HG02852 (cell line): ENCODE measurements around the gene LRRC27.

Source experiments
- ATAC-seq: cut with Tn5 transposase; IDR thresholded peaks from one replicate; pipeline ENCODE4 v1.9.1; 2021; ENCODE audit warnings: mild to moderate bottlenecking, moderate library complexity; ENCODE audit not compliant: unreplicated experiment

Gene LRRC27

DNA sequence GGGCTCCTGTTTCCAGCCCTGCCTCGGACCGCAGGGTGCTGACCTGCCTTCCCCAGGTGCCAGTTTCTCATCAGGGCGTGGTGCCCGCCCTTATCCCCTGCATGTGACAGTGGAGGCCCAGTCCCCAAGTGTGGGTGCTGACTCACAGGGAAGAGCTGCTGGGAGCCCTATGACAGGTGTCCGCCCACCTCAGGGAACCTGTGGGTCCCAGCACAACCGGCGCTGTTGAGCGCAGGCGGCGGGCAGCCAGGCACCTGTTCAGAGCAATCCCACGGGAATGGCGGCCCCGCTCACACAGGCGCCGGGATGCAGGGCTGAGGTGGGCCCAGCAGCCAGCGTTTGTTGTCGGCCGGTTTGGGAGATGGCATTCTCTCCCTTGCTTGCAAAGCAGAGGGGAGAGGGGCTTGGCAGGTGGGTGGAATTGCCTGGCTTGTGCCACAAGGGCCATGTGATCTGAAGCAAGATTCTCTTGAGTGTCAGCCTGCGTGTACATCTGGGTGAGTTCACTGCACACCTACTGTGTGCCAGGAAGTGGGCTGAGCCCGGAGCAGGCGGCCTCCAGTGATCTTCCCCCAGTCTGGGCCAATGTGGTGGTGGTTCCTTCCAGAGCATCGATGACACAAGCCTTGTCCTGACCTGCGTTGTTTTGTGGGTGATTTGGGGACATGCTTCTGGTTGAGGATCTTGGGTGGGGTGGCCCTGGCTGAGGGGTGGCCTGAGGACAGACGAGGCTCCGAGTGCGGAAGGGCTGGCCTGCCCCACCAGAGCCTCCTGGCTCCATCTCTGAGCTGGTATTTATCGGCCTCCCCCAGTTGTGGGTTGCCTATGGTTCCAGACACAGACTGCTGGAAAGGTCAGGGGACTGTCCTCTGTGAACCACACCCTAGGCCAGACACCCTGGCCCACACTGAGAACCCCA, 67.4 kb downstream of the LRRC27 start:
- ATAC-seq: no peak

DNA sequence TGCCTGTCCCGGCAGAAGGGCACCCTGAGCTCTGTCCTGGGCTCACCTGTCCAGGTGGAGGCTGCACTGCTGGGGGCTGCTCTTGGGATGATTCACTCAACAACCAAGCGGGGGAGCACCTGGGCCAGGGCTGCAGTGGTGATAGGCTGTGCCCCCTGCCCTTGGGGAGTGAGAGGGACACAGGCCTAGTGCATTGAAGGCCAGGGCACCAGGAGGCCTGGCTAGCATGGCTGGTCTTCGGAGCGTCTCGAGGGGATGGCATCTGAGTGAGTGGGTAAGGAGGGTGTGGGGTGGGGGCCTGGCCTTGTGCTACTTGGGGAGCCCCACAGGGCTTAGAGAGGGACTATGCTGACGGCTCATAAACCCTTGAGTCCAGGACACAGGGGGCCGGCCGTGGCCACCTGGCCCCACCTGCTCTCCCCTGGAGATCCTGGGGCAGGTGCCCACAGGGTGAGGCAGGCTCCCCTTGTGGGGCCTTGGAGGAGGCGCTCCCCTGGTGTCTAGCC, 68.1 kb downstream of the LRRC27 start:
- ATAC-seq: no peak

DNA sequence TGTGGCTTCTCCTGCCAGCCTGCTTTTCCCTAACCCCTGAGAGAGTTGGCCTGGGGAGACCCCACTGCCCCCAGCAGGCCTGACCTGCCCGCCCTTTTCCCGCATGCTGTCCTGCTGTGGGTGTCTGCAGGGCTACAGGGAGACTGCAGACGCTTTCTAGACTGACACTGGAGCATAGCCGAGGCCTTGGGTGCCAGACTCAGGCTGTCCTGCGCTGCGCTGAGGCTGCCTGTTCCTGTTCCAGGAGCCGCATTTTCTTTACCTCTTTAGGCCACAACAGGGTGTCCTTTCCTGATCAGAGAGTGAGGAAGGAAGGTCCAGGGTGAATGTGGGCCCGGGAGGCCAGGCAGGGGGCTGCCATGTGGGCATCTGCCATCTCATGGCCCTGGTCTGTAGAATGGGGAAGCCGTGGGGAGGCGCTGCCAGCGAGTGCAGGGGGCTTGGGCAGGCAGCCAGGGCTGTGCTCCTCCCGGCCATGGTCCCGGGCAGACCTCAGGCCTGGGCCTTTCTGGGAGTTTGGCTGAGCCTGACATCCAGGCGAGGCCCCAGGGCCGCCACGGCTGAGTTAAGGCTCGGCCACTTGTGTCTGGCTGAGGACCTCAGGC, 68.7 kb downstream of the LRRC27 start:
- ATAC-seq: no peak

DNA sequence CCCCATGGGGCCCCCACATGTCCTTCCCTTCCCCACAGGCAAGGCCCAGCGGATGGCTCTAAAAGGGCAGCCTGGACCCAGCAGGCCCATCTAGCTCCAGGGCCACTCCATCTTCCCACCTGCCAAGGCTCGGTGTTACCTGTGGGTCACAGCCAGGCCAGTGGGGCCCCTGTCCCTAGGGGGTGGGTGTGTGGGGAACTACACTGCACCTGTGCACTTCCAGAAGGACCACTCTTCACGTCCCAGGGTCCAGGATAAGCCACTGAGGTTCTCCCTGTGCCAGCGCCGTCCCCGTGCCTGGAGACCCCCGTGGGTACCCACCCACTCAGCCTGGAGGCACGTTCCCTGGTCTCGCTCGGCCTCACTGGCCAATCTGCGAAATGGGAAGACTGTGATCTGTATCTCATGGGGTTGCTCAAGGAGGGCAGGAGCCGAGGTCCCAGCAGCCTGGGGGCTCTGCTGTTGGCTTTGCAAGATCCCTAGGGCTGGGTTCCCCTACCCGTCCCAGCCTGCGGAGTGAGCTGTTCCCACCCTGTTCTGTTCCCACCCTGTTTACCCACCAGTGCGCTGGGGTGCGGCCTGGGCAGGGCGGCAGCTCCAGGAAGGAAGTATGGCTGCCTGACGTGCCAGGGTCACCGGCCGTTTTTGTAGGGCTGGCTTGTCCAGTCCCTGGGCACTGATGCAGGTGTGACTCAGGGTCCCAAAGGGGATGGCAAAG, 69.6 kb downstream of the LRRC27 start:
- no peak for ATAC-seq

DNA sequence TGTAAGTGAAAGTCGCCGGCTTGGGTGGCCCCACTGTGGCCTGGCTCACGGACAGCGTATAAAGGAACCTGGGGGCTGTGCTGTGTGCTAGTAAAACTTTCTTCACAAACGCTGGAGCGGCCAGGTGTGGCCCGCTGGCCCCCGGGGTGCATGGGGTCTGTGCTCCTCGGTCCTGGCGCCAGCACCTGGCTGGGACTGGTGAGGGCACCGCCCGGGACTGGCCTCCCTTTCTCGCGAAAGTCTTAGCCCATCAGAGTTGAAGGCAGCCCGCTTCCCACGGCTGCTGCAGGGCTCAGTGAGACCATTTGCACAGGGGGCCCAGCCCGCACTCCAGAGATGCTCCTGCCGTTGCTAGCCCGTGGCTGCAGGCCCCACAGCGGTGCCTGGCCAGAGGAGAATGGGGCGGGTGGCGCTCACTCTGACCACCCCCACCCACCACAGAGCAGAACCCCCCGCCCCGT, 70.8 kb downstream of the LRRC27 start:
- no peak for ATAC-seq

DNA sequence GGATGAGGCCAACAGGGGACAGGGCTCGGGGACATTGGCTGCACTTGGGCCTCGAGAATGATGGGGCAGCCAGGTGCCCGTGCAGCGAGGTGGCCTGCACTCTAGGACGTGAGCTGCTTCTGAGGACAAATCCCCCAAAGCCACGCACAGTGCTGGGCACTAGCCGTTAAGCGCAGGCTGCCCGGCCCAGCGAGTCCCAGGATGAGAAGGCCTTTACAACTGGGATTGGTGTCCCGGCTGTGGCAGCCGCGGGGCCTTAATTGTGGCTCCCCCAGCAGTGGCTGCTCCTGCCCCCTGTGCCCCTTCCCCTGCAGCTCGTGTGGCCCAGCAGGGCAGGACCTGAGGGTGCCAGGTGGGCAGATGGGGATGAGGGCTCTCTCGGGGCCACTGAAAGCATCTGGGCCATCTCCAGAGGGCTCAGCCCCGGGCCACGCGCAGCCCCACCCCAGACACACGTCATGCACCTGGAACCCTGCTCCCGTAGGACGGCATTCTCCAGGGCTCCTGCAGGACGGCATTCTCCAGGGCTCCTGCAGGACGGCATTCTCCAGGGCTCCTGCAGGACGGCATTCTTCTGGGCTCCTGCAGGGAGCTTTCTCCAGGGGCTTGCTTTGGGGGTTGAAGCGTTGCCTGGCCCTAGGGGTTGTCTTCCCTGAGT, 71.6 kb downstream of the LRRC27 start:
- no peak for ATAC-seq

DNA sequence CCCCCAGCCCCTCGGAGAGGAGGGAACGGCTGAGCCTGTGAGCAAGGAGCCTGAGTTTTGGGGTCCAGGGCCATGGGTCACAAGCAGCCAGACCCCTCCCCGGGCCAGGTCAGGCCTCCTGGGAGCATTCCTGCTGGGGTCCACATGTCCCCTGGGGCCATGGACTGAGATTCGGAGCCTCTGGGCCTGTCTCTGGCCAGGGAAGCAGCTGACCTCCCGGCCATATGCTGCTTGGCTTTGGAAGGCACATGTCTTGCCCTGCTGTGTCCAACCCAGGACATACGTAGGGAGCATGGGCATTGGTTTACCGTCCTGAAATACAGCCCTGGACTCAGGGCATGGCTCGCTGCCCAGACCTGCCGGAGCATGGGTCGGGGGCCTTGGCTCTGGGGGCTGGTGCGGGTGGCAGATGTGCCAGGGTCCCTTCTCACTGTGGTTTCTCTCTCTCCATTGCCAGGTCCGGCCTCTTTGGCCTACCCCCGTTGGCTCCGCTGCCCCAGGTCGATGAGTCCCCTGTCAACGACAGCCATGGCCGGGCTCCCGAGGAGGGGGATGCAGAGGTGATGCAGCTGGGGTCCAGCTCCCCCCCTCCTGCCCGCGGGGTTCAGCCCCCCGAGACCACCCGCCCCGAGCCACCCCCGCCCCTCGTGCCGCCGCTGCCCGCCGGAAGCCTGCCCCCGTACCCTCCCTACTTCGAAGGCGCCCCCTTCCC, 72.3 kb downstream of the LRRC27 start:
- ATAC-seq: no peak

DNA sequence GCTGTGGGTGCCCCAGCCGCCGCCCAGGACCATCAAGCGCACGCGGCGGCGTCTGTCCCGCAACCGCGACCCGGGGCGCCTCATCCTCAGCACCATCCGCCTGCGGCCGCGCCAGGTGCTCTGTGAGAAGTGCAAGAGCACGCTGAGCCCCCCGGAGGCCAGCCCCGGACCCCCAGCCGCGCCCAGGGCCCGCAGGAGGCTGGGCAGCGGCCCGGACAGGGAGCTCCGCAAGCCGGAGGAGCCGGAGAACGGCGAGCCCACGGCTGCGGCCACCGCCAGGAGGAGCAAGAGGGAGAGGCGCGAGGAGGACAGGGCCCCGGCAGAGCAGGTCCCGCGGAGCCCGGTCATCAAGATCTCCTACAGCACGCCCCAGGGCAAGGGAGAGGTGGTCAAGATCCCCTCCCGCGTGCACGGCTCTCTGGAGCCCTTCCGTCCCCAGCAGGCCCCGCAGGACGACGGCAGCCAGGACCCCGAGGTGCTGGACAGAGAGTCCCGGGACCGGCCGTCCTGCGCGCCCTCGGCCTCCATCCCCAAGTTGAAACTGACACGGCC, 73.0 kb downstream of the LRRC27 start:
- no peak for ATAC-seq

DNA sequence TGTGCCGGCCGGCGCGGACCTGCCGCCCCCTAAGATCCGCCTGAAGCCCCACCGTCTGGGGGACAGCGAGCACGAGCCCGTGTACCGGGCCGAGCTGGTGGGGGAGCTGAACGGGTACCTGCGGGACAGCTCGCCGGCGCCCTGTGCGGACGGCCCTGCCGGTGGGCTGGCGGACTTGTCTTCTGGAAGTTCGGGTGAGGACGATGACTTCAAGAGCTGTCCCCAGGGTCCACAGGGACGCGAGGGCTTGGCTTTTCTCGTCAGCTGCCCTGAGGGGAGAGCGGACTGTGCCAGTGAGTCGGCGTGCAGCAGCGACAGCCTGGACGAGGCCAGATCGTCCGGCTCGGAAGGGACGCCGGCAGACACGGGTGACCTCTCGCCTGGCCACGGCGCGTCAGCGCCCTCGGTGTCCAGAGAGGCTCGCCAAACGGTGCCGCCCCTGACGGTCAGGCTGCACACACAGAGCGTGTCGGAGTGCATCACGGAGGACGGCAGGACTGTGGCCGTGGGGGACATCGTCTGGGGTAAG, 73.5 kb downstream of the LRRC27 start:
- no peak for ATAC-seq

DNA sequence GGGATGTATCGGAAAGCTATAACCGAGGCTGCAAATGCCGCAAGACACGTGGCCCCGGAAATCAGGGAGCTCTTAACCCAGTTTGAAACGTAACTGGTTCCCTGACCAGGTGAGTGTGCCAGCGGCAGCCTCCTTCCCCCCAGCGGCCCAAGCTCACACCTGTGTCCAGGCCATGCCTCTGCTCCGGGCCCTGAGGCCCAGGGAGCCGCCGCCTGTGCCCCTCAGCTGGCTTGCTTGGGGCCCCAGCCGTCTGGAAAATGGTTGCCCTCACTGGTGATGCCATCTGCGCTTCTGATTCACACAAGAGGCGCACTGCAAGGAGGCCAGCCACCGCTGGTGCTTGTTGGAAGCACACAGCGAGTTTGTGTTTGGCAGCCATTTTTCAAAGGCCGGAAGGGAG, 74.2 kb downstream of the LRRC27 start:
- ATAC-seq: no peak

DNA sequence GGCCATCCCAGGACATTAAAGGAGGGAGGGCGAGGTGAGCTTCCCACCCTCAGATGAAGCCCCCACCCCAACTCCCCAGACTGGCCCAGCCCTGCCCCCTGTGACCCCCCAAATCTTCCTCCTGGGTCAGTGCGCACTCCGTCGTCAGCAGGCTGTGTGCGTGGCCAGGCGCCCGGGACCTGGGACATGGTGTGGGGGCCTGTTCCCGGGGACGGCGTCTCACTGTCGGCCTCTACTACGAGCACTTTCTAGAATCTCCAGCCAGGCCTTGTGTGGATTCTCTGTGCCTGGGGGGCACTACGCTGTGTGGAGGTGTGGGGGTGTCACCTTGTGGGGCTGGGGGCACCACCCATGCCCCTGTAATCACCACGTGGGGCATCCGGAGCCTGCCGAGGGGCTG, 74.8 kb downstream of the LRRC27 start:
- ATAC-seq: no peak

DNA sequence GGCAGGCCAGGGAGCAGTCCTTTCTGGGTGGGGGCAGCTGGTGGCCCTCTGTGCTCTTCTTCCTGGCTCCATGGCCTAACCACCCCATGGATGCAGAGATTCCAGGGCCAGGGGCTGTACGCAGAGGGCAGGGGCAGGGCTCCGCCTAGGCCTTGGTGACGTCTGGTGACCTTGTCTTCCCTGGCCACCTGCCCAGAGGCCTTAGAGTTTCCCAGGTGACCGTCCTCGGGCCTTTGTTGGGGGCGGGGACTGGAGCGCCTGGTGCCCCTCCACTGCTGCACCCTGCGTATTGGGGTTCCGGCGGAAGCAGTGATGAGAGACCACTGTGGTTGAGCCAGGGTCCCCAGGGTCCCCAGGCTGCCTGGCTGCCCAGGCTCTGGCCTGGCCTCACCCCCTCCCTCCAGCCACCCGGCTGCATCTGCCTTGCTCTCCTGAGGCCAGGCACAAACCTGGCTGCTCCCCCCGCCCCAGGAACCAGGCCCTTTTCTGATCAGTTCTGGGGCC, 75.3 kb downstream of the LRRC27 start:
- no peak for ATAC-seq

DNA sequence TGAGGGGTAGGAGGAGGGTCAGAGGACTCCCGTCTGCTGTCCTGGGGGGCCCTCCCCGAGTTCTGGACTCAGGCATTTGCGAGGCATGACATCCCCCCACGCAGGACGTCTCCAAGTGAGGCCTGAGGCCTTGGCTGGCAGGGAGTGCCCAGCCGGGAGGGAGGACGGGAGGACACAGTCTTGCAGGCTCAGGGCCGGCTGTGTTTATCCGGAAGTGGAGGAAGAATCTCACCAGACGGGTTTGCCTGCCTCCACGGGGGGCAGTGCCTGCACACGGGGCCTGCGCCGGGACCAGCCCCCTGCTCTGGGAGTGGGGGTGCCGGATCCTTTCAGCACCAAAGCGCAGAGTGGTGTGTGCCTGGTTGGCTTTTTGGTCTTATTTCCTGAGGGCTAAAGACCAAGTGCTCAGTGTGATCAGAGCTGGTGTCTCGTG, 75.9 kb downstream of the LRRC27 start:
- no peak for ATAC-seq

DNA sequence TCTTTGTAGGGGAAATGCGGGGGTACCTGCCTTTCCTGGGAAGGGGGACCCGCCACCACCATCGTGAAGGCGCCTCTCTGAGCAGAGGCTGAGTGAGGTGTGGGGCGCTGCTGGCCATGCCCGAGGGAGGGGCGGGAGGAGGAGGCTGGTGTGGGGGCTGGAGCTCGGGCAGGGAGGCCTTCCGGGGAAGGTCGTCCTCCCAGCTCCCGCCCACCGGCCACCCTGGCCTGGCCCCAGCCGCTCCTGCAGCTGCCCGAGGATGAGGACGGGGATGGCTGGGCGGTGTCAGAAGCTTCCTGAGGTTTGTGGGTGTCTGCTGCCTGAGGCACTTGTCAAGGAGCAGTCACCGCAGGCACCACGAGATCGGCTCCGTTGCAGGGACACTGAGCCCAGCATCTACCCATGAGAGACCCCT, 76.4 kb downstream of the LRRC27 start:
- ATAC-seq: no peak

DNA sequence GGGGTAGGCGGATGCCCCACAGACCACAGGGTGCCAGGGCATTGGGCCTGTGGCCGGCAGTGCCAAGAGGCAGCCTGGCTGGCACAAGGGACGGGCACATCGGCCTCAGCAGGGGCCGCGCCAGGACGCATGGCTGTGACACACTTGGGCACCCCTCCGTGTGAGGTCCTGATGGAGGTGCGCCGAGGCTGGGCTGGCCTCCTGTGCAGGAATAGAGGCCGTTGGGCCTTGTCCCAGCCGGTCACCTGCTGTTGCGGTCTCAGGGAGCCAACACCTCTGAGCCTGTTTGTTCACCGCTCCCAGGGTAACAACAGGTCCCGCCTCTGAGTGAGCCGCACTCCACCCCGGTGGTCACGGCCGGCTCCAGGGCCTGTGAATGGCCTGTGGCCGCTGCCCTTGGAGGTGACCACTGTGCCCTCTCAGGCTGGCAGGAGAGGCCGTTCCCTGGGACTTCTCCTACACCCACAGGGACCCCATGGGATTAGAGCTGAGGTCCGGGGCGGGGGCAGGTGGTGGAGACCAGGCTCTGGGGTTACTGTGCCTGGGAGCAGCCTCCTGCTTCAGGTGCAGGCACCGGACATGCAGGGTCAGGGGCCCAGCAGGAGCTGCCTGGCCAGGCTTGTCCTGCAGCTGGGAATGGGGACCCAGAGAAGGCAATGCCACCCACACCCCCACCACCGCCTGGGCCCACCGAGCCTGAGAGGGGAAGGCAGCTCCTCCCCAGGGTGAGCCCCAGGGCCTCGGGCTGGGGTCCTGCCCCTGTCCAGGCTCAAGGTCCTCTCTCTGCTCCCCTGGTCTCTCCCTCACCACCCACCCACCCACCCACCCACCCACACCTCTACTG, 77.1 kb downstream of the LRRC27 start:
- ATAC-seq: no peak

DNA sequence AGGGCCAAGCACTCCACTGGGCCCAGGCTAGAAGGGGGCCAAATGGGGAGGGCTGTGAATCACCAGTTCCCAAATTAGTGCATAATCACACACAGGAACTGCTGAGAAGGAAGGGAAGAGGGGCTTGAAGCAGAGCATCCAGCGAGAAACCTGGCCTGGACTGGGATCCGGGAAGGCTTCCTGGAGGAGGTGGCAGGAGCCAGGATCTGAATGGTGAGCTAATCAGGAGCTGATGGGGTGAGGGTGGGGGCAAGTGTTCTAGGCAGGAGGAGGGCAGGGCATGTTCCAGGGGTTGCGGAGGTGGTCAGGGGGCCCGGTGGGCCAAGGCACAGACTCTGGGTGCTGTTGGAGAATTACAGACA, 77.7 kb downstream of the LRRC27 start:
- no peak for ATAC-seq

DNA sequence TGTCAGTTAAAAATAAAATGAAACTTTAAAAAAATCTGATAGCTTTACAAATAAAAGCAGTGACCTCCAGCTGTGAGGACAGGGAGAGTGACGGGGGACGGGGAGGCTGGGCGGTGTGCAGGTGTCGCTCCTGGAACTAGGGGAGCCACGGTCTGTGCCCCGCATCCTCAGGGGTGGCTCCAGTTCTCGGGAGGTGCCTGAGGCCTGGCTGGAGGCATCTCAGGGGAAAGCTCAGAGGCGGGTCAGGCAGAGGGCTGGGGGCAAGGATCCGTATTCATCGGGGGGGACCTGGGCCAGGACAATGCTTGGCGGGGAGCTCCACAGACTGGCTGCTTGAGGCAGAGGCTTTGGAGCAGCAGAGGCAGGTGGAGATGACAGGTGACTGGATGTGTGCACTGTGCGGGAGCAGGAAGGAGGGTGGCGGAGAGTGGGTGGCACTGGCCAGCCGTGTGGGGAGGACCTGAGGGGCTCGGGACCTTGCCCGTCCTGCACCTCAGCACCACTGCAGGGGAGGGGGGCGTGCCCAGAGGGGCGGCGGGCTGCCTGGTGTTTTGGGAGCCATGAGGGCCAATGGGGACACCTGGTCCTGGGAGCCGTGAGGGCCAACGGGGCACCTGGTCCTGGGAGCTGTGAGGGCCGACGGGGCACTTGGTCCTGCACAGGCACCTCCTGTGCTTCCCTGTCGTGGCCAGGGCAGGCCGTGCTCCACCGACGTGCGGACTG, 78.2 kb downstream of the LRRC27 start:
- ATAC-seq: no peak
